Measurements from ENCODE around the gene SLC1A7. TPM values are rescaled to one million over a fixed set of nuclear protein-coding genes. Genes with fewer than 3 reads are reported as not detected.
A peak's percentile ranks its signal among the peaks of the same experiment; 100 is the strongest.

SLC1A7 gene
- polyA plus RNA-seq, 2 of the 4 experiments (the other 2 are of a cell fraction): 0.04 to 0.12 TPM

- Histone ChIP-seq H3K4me1 (peaks cover 15% of the 10 kb centered on the region; the same call in 2 of the 3 replicates), H3K4me2 (no peak overlapping the region), H3K4me3 (no peak overlapping the region), H3K9me3 (no peaks in the 10 kb centered on the region), H3K27ac (0 out of 6 replicates have a peak overlapping the region, but pooled peaks of 1 of the 2 experiments have one; percentile 54)
- TF ChIP-seq HOXB13 (CRISPR knock-in tag; IDR thresholded peaks at IDR 0.05; ENCODE audit: low read depth): no peak
- TF ChIP-seq KDM1A (IDR thresholded peaks at IDR 0.05; ENCODE audit: low read depth): no peak
- no peak for TF ChIP-seq BHLHE40 (IDR thresholded peaks at IDR 0.05; ENCODE audit: low read depth, low read length)
- TF ChIP-seq E2F6 (IDR thresholded peaks at IDR 0.05; ENCODE audit: borderline replicate concordance, low read depth): no peak
- TF ChIP-seq JUNB (IDR thresholded peaks at IDR 0.05): no peak
- TF ChIP-seq ZC3H11A (IDR thresholded peaks at IDR 0.05): no peak
- no peak for TF ChIP-seq CTCF (IDR thresholded peaks at IDR 0.05)
- no peak for TF ChIP-seq REST (IDR thresholded peaks at IDR 0.05)
- no peak for TF ChIP-seq PHF8 (IDR thresholded peaks at IDR 0.05; ENCODE audit: borderline replicate concordance, low read depth)
- no peak for TF ChIP-seq TFCP2L1 (CRISPR knock-in tag; IDR thresholded peaks at IDR 0.05)
- TF ChIP-seq RFX5 (IDR thresholded peaks at IDR 0.05): no peak
- no peak for TF ChIP-seq HEYL (CRISPR knock-in tag; IDR thresholded peaks at IDR 0.05)
- POLR2A ChIA-PET: no interaction called here
- FAIRE-seq: no peak
- no peak for ATAC-seq
- DNase-seq (ENCODE audit: low read depth in 1 of 2, low spot score in 1 of 2): no peak
- 89% methylated on average over 15 of the region's 19 CpGs for WGBS (ENCODE audit: missing lambda C conversion rate)
- CTCF ChIA-PET: no interaction called here
Observed at GRCh38 chr1:53123453-53124140, 18.8 kb downstream of the SLC1A7 start.

GRCh38 chr1:53122961-53123413, 19.5 kb downstream of the SLC1A7 start:
- no peaks in the 10 kb centered on the region for H3K9me3 ChIP-seq
- ChIA-PET POLR2A (no interaction called here), CTCF (interaction anchor here (2.2 kb wide), 1 partner anchor 9 kb away, joined by 13 read pairs; no protein-coding TSS in a partner anchor)
- no peak overlapping the region for H3K4me2 ChIP-seq
- peaks cover 15% of the 10 kb centered on the region; the same call in 2 of the 3 replicates for H3K4me1 ChIP-seq
- 63% methylated on average over 1 of the region's 7 CpGs for WGBS (ENCODE audit: missing lambda C conversion rate)
- peak overlapping the region in 1 of 2 experiments; percentile 54; a peak in 3 of 6 replicates for H3K27ac ChIP-seq
- TF ChIP-seq HEYL (CRISPR knock-in tag; IDR thresholded peaks at IDR 0.05): no peak
- no peak for TF ChIP-seq MAZ (IDR thresholded peaks at IDR 0.05; ENCODE audit: borderline replicate concordance, low read depth, low read length)
- TF ChIP-seq POLR2A (IDR thresholded peaks at IDR 0.05; ENCODE audit: low read length): no peak
- no peak for TF ChIP-seq RCOR1 (IDR thresholded peaks at IDR 0.05; ENCODE audit: low read depth, low read length)
- no peak for TF ChIP-seq JUN (IDR thresholded peaks at IDR 0.05)
- TF ChIP-seq MAFK (IDR thresholded peaks at IDR 0.05; ENCODE audit: partially characterized antibody): no peak
- TF ChIP-seq CHD2 (IDR thresholded peaks at IDR 0.05; ENCODE audit: low read length, partially characterized antibody): no peak
- no peak for TF ChIP-seq EHF (CRISPR knock-in tag; IDR thresholded peaks at IDR 0.05)
- TF ChIP-seq ESRRA (IDR thresholded peaks at IDR 0.05; ENCODE audit: borderline replicate concordance, low read length): no peak
- TF ChIP-seq RARB (CRISPR knock-in tag; IDR thresholded peaks at IDR 0.05): no peak
- TF ChIP-seq GATA3 (IDR thresholded peaks at IDR 0.05; ENCODE audit: borderline replicate concordance): no peak
- TF ChIP-seq NFE2L2 (conservative IDR thresholded peaks at IDR 0.05; ENCODE audit: low read length): no peak
- no peak for TF ChIP-seq HES2 (IDR thresholded peaks at IDR 0.05)
- TF ChIP-seq FOSL2 (IDR thresholded peaks at IDR 0.05): no peak
- TF ChIP-seq FOSL2 (CRISPR knock-in tag; IDR thresholded peaks at IDR 0.05): no peak
- TF ChIP-seq TP53 (CRISPR knock-in tag; IDR thresholded peaks at IDR 0.05): no peak
- TF ChIP-seq SREBF2 (IDR thresholded peaks at IDR 0.05): no peak
- FAIRE-seq (no peak), ATAC-seq (no peak), DNase-seq (ENCODE audit: low read depth in 1 of 2, low spot score in 1 of 2) (no peak)
- H3K4me3 ChIP-seq: no peak overlapping the region

Measured in A549 (cell line).